UCSD-AML1 (cell line): ENCODE results near the gene SELENOF.
"Not testable (repeated sequence)": the region's sequence is repeated elsewhere in the genome, so short reads cannot be mapped to it uniquely, and the experiment has no call there.

Experiments used
- DNase-seq: peaks from one replicate; lab custom pipeline; 2025; ENCODE audit not compliant: unreplicated experiment; lab: John Stamatoyannopoulos, UW

The SELENOF gene

GRCh38 chr1:86922445-86922844 lies 8.5 kb upstream of the SELENOF start:
- no peak for DNase-seq

GRCh38 chr1:86916752-86917151 lies 2.8 kb upstream of the SELENOF start:
- DNase-seq, result no peak

- DNase-seq, result no peak
These were observed 1.9 kb upstream of the SELENOF start for GRCh38 chr1:86915737-86916235.

- peak; percentile 74 for DNase-seq
These were observed 1.2 kb upstream of the SELENOF start for GRCh38 chr1:86914998-86915736.

GRCh38 chr1:86914601-86914997 lies 673 bp upstream of the SELENOF start, which contains the start of gene HS2ST1:
Gene HS2ST1, plus strand, starts transcription at chr1:86914635.
- DNase-seq, result no peak

DNA sequence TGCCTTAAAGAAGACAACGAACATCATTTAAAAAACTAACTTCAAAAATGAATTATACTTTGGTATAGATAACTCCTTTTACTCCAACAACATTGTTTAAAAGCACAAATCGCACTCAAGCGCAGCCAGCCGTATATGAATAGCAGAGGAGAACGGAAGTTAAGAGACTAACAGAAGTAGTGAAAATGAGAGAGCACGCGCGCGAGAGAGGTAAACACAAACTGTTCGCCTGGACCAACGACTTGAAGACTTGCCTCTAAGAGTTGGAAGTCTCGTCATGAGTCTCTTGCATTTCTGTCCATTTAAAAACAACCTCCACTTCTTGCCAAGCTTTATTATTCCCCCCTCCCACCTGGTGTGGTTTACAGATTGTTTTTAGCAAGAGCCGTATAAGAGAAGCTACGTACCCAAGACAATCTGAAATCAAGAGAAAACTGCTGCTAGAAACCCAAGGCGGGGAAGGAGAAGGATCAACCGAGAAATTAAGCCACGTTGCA lies 479 bp downstream of the SELENOF start:
- DNase-seq, result peak; percentile 24

DNA sequence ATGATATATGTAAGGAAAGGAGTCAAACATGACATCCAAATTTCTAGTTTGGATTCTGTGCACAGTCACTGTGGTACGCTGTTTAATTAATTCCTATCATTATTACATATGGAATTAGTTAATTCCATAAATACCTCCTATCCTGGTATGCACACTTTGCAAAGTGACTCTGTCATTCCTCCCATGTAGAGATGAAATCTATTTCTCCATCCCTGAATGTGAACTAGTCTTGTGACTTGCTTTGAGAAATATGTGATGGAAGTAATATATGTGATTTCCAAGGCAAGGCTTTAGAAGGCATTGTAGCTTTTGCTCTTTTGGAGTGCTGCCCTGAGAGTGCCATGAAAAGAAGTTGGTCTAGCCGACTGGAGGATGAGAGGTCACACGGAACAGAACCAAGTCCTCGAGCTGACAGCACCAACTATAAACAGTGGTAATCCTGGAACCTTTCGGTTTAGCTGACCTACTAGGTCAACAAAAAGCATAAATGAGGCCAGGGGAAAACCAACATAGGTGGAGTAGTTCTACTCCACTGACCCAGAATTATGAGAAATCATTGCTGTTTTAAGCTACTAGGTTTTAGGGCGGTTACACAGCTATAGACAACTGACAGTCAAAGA lies 1.5 kb downstream of the SELENOF start:
- DNase-seq, result no peak

- no peak for DNase-seq
These were observed 7.5 kb downstream of the SELENOF start for GRCh38 chr1:86906419-86906818.

DNA sequence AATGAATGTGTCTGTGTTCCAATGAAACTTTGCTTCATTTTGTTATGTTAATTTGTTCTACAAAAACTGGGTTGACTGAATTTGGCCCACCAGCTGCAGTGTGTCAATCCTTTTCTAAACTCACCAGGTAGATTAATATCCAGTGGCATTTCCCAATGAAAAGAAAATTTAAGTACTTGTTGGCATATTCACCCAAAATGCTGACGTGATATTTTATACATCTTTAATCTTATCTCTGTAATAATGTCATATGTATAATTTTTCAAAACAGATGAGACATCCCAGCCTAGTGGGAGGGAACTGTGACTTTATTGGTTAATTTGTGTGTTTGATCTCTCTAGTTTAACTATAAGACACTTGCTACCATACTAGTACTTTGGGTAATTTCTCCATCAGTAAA lies 8.1 kb downstream of the SELENOF start:
- no peak for DNase-seq

DNA sequence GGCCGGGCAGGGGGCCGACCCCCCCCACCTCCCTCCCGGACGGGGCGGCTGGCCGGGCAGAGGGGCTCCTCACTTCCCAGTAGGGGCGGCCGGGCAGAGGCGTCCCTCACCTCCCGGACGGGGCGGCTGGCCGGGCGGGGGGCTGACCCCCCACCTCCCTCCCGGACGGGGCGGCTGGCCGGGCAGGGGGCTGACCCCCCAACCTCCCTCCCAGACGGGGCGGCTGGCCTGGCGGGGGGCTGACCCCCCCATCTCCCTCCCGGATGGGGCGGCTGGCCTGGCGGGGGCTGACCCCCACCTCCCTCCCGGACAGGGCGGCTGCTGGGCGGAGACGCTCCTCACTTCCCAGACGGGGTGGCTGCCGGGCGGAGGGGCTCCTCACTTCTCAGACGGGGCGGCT lies 14.5 kb downstream of the SELENOF start:
- DNase-seq, result not testable (repeated sequence)

DNA sequence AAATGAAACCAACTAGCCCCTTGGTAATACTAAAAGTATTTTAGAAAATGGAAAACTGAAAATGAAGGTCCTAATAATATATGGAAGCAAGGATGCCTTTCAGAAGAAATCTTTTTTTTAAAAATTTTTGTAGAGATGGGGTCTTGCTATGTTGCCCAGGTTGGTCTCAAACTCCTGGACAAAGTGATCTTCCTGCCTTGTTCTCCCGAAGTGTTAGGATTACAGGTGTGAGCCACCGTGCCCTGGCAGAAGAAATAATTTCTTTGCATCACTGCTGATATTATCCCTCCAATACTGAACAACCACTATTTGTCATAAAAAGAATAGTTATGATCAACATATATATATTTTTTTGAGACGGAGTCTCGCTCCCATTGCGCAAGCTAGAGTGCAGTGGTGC lies 25.6 kb downstream of the SELENOF start:
- DNase-seq, result no peak

DNA sequence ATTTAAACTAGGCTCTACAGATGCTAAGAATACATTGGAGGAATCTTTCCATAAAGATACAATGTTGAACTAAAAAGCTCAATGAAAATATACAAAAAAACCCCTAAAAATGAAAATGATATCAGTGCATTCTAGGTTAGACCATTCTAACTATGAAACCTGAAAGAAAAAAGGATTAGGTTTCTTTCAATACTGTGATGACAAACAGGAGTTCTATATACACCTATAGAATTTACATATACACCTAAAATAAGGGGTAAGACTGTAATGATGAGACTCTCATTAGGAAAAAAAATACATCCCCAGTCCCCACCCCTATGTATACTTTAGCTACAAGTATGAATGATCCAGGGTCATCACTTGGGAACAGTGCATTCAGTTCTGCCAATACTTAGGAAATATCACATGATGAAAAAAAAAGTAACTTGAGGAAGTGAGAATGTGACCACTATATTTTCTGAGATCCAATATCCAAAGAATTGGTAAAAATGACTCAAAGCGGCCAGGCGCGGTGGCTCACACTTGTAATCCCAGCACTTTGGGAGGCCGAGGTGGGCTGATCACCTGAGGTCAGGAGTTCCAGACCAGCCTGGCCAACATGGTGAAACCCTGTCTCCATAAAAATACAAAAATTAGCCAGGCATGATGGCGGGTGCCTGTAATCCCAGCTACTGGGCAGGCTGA lies 26.3 kb downstream of the SELENOF start:
- no peak for DNase-seq

DNA sequence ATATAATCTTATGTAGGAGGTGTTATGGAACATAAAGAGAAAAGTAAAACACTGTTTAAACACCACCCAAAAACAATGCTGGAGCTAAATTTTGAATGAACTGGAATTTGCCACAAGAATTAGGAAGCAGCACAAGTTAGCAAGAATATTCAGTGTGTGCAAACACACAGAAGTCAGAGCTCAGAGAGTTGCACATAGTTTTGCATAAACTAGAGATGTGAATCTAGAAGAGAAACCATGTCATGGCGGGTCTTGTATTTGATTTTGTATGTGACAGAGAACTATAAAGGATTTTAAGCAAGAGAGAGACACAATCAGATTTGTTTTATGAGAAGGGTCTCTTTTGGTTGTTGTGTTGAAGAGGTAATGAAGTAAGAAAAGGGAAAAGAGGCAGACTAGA lies 38.2 kb downstream of the SELENOF start:
- no peak for DNase-seq

DNA sequence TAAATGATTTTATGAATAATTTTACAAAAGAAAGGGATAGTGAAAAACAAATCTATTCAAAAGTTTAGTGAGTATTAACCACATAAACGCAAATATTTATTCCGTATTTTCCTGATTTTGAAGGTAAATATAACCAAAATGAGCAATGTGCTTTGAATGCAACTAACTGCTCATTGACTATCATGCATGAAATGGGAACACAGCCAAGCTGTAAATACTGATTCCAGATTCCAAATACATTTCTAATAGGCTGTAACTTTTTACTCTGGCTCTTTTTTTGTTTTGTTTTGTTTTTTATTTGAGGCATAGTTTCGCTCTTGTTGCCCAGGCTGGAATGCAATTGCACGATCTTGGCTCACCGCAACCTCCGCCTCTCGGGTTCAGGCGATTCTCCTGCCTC lies 41.8 kb downstream of the SELENOF start:
- no peak for DNase-seq

DNA sequence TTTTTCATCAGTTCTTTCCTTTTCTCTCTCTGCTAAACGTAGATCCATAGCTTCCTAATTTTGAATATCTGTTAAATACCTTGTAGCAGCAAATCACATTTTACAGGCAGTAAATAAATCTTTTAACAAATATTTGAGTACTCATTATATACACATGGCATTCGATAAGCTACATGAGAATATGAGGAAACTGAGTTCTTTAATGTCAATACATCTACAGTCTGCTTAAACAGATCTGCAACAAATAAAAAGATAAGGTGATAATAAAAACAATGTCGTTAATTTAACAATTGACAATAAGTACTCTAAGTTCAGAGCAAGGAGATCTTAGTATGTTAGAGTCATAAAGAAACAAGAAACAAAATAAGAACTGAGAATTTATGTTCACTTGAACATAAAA lies 42.9 kb downstream of the SELENOF start:
- DNase-seq, result no peak

DNA sequence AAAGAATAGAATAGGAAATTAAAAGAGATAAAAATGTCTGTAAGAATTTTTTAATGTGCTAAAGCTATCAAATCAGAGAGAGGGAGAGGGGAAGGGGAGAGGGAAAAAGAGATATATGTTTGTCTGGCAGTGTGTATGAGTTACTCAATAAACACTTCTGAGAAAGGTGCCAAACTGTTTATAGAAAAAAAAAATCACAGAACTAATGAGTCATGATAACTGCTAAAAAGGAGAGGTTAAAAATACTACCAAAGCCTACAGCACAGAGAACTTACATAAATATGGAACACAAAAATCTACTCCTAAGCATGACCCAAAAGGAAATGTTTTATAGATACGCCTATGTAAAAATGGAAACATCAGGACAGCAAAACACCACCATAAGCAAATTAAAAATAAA lies 45.4 kb downstream of the SELENOF start:
- DNase-seq, result no peak

DNA sequence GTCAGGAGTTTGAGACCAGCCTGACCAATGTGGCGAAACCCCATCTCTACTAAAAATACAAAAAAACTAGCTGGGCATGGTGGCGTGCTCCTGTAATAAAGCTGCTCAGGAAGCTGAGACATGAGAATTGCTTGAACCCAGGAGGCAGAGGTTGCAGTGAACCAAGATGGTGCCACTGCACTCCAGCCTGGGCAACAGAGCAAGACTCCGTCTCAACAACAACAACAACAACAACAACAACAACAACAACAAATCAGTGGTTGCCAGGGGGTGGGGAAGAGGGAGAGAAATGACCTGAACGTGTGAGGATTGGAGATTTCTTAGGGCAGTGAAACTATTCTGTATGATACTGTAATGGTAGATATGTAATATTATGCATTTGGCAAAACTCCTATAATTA lies 46.6 kb downstream of the SELENOF start:
- DNase-seq, result not testable (repeated sequence)

- no peak for DNase-seq
These were observed 47.3 kb downstream of the SELENOF start for GRCh38 chr1:86866665-86867064.

DNA sequence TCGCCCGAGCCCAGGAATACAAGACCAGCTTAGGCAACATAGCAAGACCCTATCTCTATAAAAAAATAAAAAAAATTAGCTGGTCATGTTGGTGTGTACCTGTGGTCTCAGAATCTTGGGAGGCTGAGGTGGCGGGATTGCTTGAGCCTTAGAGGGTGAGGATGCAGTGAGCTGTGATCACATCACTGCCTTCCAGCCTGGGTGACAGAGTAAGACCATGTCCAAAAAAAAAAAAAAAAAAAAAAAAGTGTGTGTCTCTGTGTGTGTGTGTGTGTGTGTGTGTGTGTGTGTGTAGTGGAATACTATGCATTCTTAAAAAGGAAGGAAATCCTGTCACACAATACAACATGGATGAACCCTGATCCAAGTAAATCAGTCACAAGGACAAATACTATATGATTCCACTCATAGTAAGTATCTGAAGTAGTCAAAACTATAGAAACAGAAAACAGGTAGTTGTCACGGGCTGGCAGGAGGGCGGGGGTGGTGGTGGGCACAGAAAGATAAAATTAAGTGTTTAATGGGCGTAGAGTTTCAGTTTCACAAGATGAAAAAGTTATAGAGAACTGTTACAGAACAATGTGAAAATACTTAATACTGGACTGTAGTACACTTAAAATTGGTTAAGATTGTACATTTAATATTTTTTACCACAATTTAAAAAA lies 47.8 kb downstream of the SELENOF start:
- DNase-seq, result no peak

DNA sequence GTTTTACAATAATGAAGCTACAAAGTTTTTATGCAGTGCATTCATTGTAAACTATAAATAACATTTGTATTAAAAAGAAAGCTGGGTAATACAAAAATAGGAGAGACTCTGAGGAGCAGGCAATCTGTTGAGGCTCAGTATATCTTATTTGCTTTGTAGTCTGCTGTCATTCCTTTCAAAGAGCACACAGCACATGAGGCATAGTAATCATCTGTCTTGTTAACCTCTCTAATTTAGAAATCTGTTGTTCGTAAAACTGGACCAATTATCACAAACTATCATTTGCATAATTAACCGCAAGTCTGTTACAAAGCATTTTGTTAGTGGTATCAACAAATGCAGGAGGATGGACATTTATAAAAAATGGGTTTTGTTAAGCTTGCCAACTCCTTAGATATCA lies 51.0 kb downstream of the SELENOF start:
- DNase-seq, result no peak

- DNase-seq, result no peak
These were observed 52.5 kb downstream of the SELENOF start for GRCh38 chr1:86861424-86861823.
